NT2/D1 (cell line): ENCODE results near the gene MFSD2A.

Source experiments
- YY1 ChIP-seq: IDR thresholded peaks from 2 replicates; pipeline ENCODE4 v1.6.1; 2011; ENCODE audit not compliant: insufficient read length, insufficient read depth
- ZNF274 ChIP-seq: IDR thresholded peaks from 2 replicates; pipeline ENCODE4 v1.6.1; 2011; ENCODE audit warnings: mild to moderate bottlenecking, low read depth, low read length

GRCh38 chr1:39996396-39997004 is 41.6 kb downstream of the MFSD2A start:
- TF ChIP-seq YY1 (no peak), ZNF274 (no peak)
